K562 (cell line): ENCODE measurements around the gene GSTM2. TPM values are rescaled to one million over a fixed set of nuclear protein-coding genes. Genes with fewer than 3 reads are reported as not detected.

Source experiments
- ATAC-seq: fragments of 200-7000 bp; cut with Tn5 transposase; 3 replicates; pipeline ENCODE4 v1.9.1; 2020; ENCODE audit warnings: moderate library complexity
- BruUV-seq: library from RNA; stranded (reverse); fragments of 400-500 nt; replicated peaks from 2 replicates; lab custom pipeline; 2021; lab: Mats Ljungman, UMichigan
- CTCF ChIA-PET: fragments of 300-600 bp; formaldehyde crosslinking; extraction: SDS; loops from one replicate; lab custom pipeline; 2021; ENCODE audit warnings: low intra/inter-chr PET ratio; lab: Yijun Ruan, JAX
- POLR2A ChIA-PET: fragments of 300-600, 350-650 bp; sonication (Branson Sonifier 250); formaldehyde crosslinking; extraction: SDS; loops from one replicate; lab custom pipeline; 2021; ENCODE audit warnings: antibody characterized with exemption, inconsistent platforms; lab: Yijun Ruan, JAX
- DNase-seq, 4 experiments: peaks; one replicate each; pipeline versions ENCODE4 v3.0.0 to v3.0.0-alpha.2; 2011 to 2018; ENCODE audit warnings: low spot score in 3 of 4, mixed read lengths in 3 of 4; ENCODE audit errors: extremely low read depth in 1 of 4
- FAIRE-seq: peaks from 2 replicates; lab custom pipeline; 2011; peaks lifted over from hg19 to GRCh38; lab: Jason Lieb, UNC
- H2AFZ ChIP-seq: 2 replicates; pipeline ENCODE4 v1.6.0; 2011; ENCODE audit warnings: low read depth, low read length, control low read depth, inconsistent platforms
- H3K27ac ChIP-seq: fragments of 200-600 bp; 3 replicates; pipeline ENCODE4 v1.8.0; 2011; ENCODE audit warnings: low read depth, mild to moderate bottlenecking, control low read depth, inconsistent platforms, low read length, moderate library complexity, mixed read lengths; ENCODE audit errors: extremely low read depth
- H3K27me3 ChIP-seq, 2 experiments: fragments of 300-600 bp in 1 of 2; 2 replicates in 1 of 2; 3 replicates in 1 of 2; pipeline versions ENCODE4 v1.6.0 to v1.8.0; 2011; ENCODE audit warnings: inconsistent platforms in 2 of 2, low read length in 2 of 2, mild to moderate bottlenecking in 1 of 2, mixed read lengths in 1 of 2, moderate library complexity in 1 of 2; ENCODE audit not compliant: control insufficient read depth in 2 of 2, insufficient read depth in 2 of 2
- H3K36me3 ChIP-seq: fragments of 300-600 bp; 3 replicates; pipeline ENCODE4 v1.8.0; 2011; ENCODE audit warnings: mild to moderate bottlenecking, low read length, inconsistent platforms; ENCODE audit not compliant: control insufficient read depth, insufficient read depth
- H3K4me1 ChIP-seq, 2 experiments: fragments of 200-600 bp in 1 of 2; replicated peaks in 1 of 2; 2 replicates in 1 of 2; 3 replicates in 1 of 2; pipeline versions ENCODE4 v1.5.1 to v1.8.0; 2011; ENCODE audit warnings: inconsistent platforms in 2 of 2, low read length in 2 of 2, mild to moderate bottlenecking in 1 of 2, mixed read lengths in 1 of 2, moderate library complexity in 1 of 2; ENCODE audit not compliant: control insufficient read depth in 2 of 2, insufficient read depth in 2 of 2
- H3K4me2 ChIP-seq: 2 replicates; pipeline ENCODE4 v1.6.1; 2011; ENCODE audit warnings: low read length, control low read depth, inconsistent platforms, mixed read lengths; ENCODE audit not compliant: insufficient read depth
- H3K4me3 ChIP-seq: fragments of 200-600 bp; sonication (generic), shearing (Covaris generic); 2 replicates; pipeline ENCODE4 v1.5.1; 2016; ENCODE audit warnings: control low read depth, inconsistent platforms
- H3K79me2 ChIP-seq: fragments of 200-600 bp; 3 replicates; pipeline ENCODE4 v1.8.0; 2011; ENCODE audit warnings: low read length, inconsistent platforms; ENCODE audit not compliant: control insufficient read depth, insufficient read depth
- H3K9ac ChIP-seq, 2 experiments: 2 replicates each; pipeline versions ENCODE4 v1.6.0 to v1.6.1; 2011; ENCODE audit warnings: low read depth in 2 of 2, low read length in 2 of 2, control low read depth in 1 of 2, inconsistent platforms in 1 of 2, mild to moderate bottlenecking in 1 of 2, mixed read lengths in 1 of 2; ENCODE audit not compliant: insufficient read depth in 1 of 2
- H3K9me1 ChIP-seq: one replicate; pipeline ENCODE4 v1.6.0; 2011; ENCODE audit warnings: inconsistent platforms, mild to moderate bottlenecking, low read length, moderate library complexity; ENCODE audit not compliant: control insufficient read depth, insufficient read depth
- H3K9me3 ChIP-seq: replicated peaks from 2 replicates; pipeline ENCODE4 v1.5.1; 2011; ENCODE audit warnings: low read depth, low read length, inconsistent platforms; ENCODE audit not compliant: control insufficient read depth, insufficient read depth
- H4K20me1 ChIP-seq: replicated peaks from 2 replicates; pipeline ENCODE4 v1.6.1; 2011; ENCODE audit warnings: low read length, inconsistent platforms, mixed read lengths; ENCODE audit not compliant: control insufficient read depth, insufficient read depth
- CTBP1 ChIP-seq: fragments of 450-650 bp; IDR thresholded peaks from 2 replicates; pipeline ENCODE4 v1.6.1; 2016; ENCODE audit warnings: borderline replicate concordance
- DMBX1 ChIP-seq: fragments of 250-450 bp; sonication (Bioruptor Pico); IDR thresholded peaks from 2 replicates; pipeline ENCODE4 v1.8.0; 2022; ENCODE audit warnings: inconsistent platforms, mild to moderate bottlenecking, moderate library complexity, borderline replicate concordance
- NR3C1 ChIP-seq: sonication (generic); formaldehyde crosslinking; IDR thresholded peaks from 2 replicates; pipeline ENCODE4 v1.8.1; 2022; ENCODE audit warnings: missing genetic modification reagents
- ZNF57 ChIP-seq: fragments of 450-650 bp; formaldehyde crosslinking; IDR thresholded peaks from 2 replicates; pipeline ENCODE4 v1.4.0; 2020; ENCODE audit warnings: mild to moderate bottlenecking, moderate library complexity
- ZNF764 ChIP-seq: fragments of 250-450 bp; sonication (Bioruptor Pico); IDR thresholded peaks from 2 replicates; pipeline ENCODE4 v1.4.0; 2020; ENCODE audit warnings: low read depth, mild to moderate bottlenecking, moderate library complexity
- WGBS: fragments of 100-300 bp; shearing (Covaris generic); methylation state at CpG from one replicate; pipeline ENCODE4 v1.1.6; 2016; ENCODE audit warnings: low coverage, mixed read lengths; ENCODE audit not compliant: insufficient coverage; ENCODE audit errors: missing lambda C conversion rate; 5-methylcytosine and 5-hydroxymethylcytosine counted together
- in situ Hi-C: fragments of 300-500 bp; cut with MboI; formaldehyde crosslinking; loops from 4 replicates; pipeline ENCODE4 v1.15.0; 2018; ENCODE audit warnings: inconsistent platforms, mixed read lengths
- intact Hi-C: fragments of 100-400 bp; cut with micrococcal nuclease; formaldehyde crosslinking; loops from 2 replicates; pipeline ENCODE4 v1.14.2; 2022
- polyA plus RNA-seq, 8 experiments: library from polyadenylated mRNA; depleted of rRNA in 4 of 8; stranded (reverse) in 5 of 8; unstranded in 3 of 8; fragments of >200 nt; fragmentation: Nextera tagmentation in 2 of 8; fragmentation: Illumina TruSeq in 1 of 8; extraction: Ambion mirVana in 2 of 8; extraction: Trizol in 1 of 8; gene quantifications; 2 replicates each; pipeline versions ENCODE4 v1.2.1 to v1.2.3, GENCODE V29; 2011 to 2014; ENCODE audit warnings: inconsistent platforms in 1 of 8, missing spikeins in 1 of 8
- total RNA-seq, 7 experiments: library from RNA; depleted of rRNA in 6 of 7; stranded (reverse); fragments of >200 nt in 6 of 7; fragmentation: Illumina TruSeq in 2 of 7; extraction: Trizol in 2 of 7; gene quantifications; 2 replicates each; pipeline versions ENCODE4 v1.2.1 to v1.2.3, GENCODE V29; 2011 to 2021; ENCODE audit warnings: low replicate concordance in 1 of 7

Gene GSTM2
- total and polyA plus RNA-seq, 9 of the 15 experiments (the other 6 are each of a cell fraction or from before 2014, with no cell fraction given): 1.6 to 15.1 (median 6.8) TPM

GRCh38 chr1:109641861-109642260, 26.0 kb upstream of the GSTM2 start:
- Histone ChIP-seq H3K27me3 (no peaks in the 10 kb centered on the region; a peak in 1 of 5 replicates), H3K79me2 (no peaks in the 10 kb centered on the region), H3K36me3 (no peaks in the 10 kb centered on the region), H3K9me3 (no peaks in the 10 kb centered on the region; the same call in 1 of the 2 replicates), H3K9ac (no peak overlapping the region; a peak in 1 of 4 replicates), H3K4me3 (no peak overlapping the region), H3K4me1 (peaks cover 26 to 47% of the 10 kb centered on the region in 2 experiments), H3K4me2 (no peak overlapping the region), H2AFZ (no peak overlapping the region), H3K27ac (no peak overlapping the region), H4K20me1 (no peaks in the 10 kb centered on the region), H3K9me1 (no peaks in the 10 kb centered on the region)
- BruUV-seq: no TSS peak
- intact Hi-C loops (loop anchor here (2.0 to 10.0 kb wide), 4 partner anchors 60 to 473 kb away; partner anchors contain the start of genes AHCYL1 and UBL4B), in situ Hi-C loops (loop anchor here (5.0 to 10.0 kb wide), 3 partner anchors 130 to 373 kb away; no protein-coding TSS in a partner anchor)
- ATAC-seq: no peak
- no peak for TF ChIP-seq CTBP1
- no peak for TF ChIP-seq NR3C1 (CRISPR knock-in tag)
- no peak for TF ChIP-seq ZNF57
- no peak for TF ChIP-seq ZNF764 (CRISPR knock-in tag)
- no peak for TF ChIP-seq DMBX1 (CRISPR knock-in tag)
- no peak for DNase-seq
- ChIA-PET CTCF (interaction anchor here (1.4 to 6.9 kb wide), 3 partner anchors 95 to 135 kb away, joined by 5 to 77 read pairs (median 7); no protein-coding TSS in a partner anchor), POLR2A (interaction anchor here (1.0 to 6.4 kb wide), 6 partner anchors 14 to 133 kb away, joined by 3 to 44 read pairs (median 12); partner anchors contain the start of genes GNAI3 and GSTM4)
- no peak for FAIRE-seq
- 44% methylated on average over 2 of the region's 2 CpGs for WGBS
